Esophagus muscularis mucosa (tissue), 3 donors: ENCODE results near the gene KAT2B.

Experiments
- CTCF ChIP-seq, 3 experiments: fragments of 200-600 bp in 2 of 3; fragments of 450-650 bp in 1 of 3; sonication (generic) in 2 of 3; IDR thresholded peaks; one replicate each; pipeline ENCODE4 v1.5.1; 2017 to 2019; ENCODE audit warnings: antibody characterized with exemption in 3 of 3, mild to moderate bottlenecking in 2 of 3, moderate library complexity in 1 of 3
- POLR2AphosphoS5 ChIP-seq, 2 donors: sonication (generic); formaldehyde crosslinking; IDR thresholded peaks; one replicate each; pipeline ENCODE4 v1.6.1; 2017; ENCODE audit warnings: antibody characterized with exemption in 2 of 2

DNA sequence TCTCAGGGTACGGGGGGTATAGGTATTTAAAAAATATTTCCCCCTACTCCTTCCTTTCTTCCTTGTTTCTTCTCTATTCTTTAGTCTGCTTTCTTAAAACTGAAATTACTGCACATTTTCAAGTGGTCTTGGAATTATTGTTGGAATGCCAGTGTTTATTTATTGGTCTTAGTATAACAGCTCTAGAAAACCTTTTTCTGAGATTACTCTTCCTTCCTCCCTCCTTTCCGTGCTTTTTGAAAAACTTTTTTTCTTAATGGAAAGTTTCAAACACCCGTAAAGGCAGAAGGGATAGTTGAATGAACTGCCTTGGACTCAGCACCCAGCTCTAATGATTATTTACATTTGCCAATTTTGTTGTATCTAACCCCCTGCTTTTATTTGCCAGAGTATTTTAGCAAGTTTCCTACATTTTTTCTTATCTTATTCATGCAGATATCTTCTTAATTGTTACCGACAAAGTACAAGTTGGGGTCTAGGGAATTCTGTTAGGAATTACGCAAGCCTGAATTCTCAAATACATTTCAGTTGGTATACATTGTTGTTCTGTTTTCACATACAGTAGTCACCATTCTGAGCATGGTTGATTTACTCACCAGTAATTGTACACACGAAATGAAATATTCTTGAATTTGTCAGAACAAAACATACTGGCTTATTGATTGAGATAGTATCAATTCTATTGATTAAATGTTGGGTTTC lies 36.2 kb downstream of the KAT2B start:
- TF ChIP-seq CTCF (IDR thresholded peaks at IDR 0.05) (no peak), POLR2AphosphoS5 (IDR thresholded peaks at IDR 0.05) (no peak)
